IMR-90 (cell line): ENCODE data around the gene CNBD2. TPM values are rescaled to one million over a fixed set of nuclear protein-coding genes. Genes with fewer than 3 reads are reported as not detected.

Experiments used
- ATAC-seq: fragments of 200-7000 bp; cut with Tn5 transposase; 2 replicates; pipeline ENCODE4 v1.9.1; 2020; ENCODE audit warnings: low read depth, mild to moderate bottlenecking, moderate library complexity
- BruUV-seq: library from RNA; stranded (reverse); fragments of 400-500 nt; replicated peaks from 2 replicates; lab custom pipeline; 2021; lab: Mats Ljungman, UMichigan
- CTCF ChIA-PET: fragments of 300-600 bp; formaldehyde crosslinking; extraction: SDS; loops from one replicate; lab custom pipeline; 2021; ENCODE audit warnings: antibody characterized with exemption; lab: Yijun Ruan, JAX
- POLR2A ChIA-PET: fragments of 300-600 bp; sonication (Branson Sonifier 250); formaldehyde crosslinking; loops from one replicate; lab custom pipeline; 2022; ENCODE audit warnings: antibody characterized with exemption; ENCODE audit not compliant: unreplicated experiment; lab: Charles Lee
- DNase-seq: peaks from one replicate; pipeline ENCODE4 v3.0.0; 2013
- H2AFZ ChIP-seq: replicated peaks from 2 replicates; pipeline ENCODE3; 2013; ENCODE audit warnings: low read length, mild to moderate bottlenecking; ENCODE audit not compliant: poor library complexity
- H2AK5ac ChIP-seq: 2 replicates; pipeline ENCODE4 v1.6.1; 2013; ENCODE audit warnings: low read depth, low read length, inconsistent platforms
- H2AK9ac ChIP-seq: replicated peaks from 2 replicates; pipeline ENCODE3; 2013; ENCODE audit warnings: mild to moderate bottlenecking, low read depth, low read length, moderate library complexity; ENCODE audit not compliant: poor library complexity
- H2BK120ac ChIP-seq: 2 replicates; pipeline ENCODE4 v1.6.1; 2013; ENCODE audit warnings: low read depth, low read length, inconsistent platforms
- H2BK15ac ChIP-seq: 3 replicates; pipeline ENCODE4 v1.6.1; 2013; ENCODE audit warnings: low read depth, low read length, inconsistent platforms
- H2BK20ac ChIP-seq: 2 replicates; pipeline ENCODE4 v1.6.1; 2013; ENCODE audit warnings: low read depth, mild to moderate bottlenecking, inconsistent platforms, low read length, moderate library complexity
- H2BK5ac ChIP-seq: 2 replicates; pipeline ENCODE4 v1.6.1; 2013; ENCODE audit warnings: mild to moderate bottlenecking, low read depth, low read length, inconsistent platforms; ENCODE audit not compliant: poor library complexity, severe bottlenecking
- H3K14ac ChIP-seq: replicated peaks from 2 replicates; pipeline ENCODE4 v1.6.1; 2013; ENCODE audit warnings: low read depth, low read length, inconsistent platforms
- H3K18ac ChIP-seq: 2 replicates; pipeline ENCODE4 v1.6.1; 2013; ENCODE audit warnings: low read depth, low read length, control low read depth
- H3K23ac ChIP-seq: 2 replicates; pipeline ENCODE4 v1.6.1; 2013; ENCODE audit warnings: low read depth, low read length, inconsistent platforms
- H3K27ac ChIP-seq: 2 replicates; pipeline ENCODE4 v1.5.1; 2013; ENCODE audit warnings: mild to moderate bottlenecking, control low read depth, low read length; ENCODE audit not compliant: insufficient read depth
- H3K27me3 ChIP-seq: 2 replicates; pipeline ENCODE4 v1.6.1; 2013; ENCODE audit warnings: low read length; ENCODE audit not compliant: control insufficient read depth, insufficient read depth
- H3K36me3 ChIP-seq: 2 replicates; pipeline ENCODE4 v1.6.1; 2013; ENCODE audit warnings: low read length, mixed read lengths; ENCODE audit not compliant: control insufficient read depth, insufficient read depth
- H3K4ac ChIP-seq: 2 replicates; pipeline ENCODE4 v1.6.1; 2013; ENCODE audit warnings: low read depth, low read length, inconsistent platforms
- H3K4me1 ChIP-seq: 2 replicates; pipeline ENCODE4 v1.6.1; 2013; ENCODE audit warnings: low read length, mixed read lengths; ENCODE audit not compliant: control insufficient read depth, insufficient read depth
- H3K4me2 ChIP-seq: 2 replicates; pipeline ENCODE4 v1.6.1; 2013; ENCODE audit warnings: low read depth, mild to moderate bottlenecking, control low read depth, low read length, moderate library complexity
- H3K4me3 ChIP-seq: 2 replicates; pipeline ENCODE4 v1.5.1; 2013; ENCODE audit warnings: low read depth, mild to moderate bottlenecking, control low read depth, low read length, moderate library complexity; ENCODE audit not compliant: insufficient read depth
- H3K56ac ChIP-seq: 2 replicates; pipeline ENCODE4 v1.6.1; 2013; ENCODE audit warnings: low read length, inconsistent platforms; ENCODE audit not compliant: insufficient read depth; ENCODE audit errors: extremely low read depth
- H3K79me1 ChIP-seq, 2 experiments: 2 replicates each; pipeline ENCODE4 v1.6.1; 2013; ENCODE audit warnings: low read length in 2 of 2, inconsistent platforms in 1 of 2, low read depth in 1 of 2
- H3K9ac ChIP-seq: 2 replicates; pipeline ENCODE4 v1.6.1; 2013; ENCODE audit warnings: low read depth, low read length, control low read depth
- H3K9me1 ChIP-seq: 2 replicates; pipeline ENCODE4 v1.6.1; 2013; ENCODE audit warnings: low read length, inconsistent platforms; ENCODE audit not compliant: insufficient read depth
- H3K9me3 ChIP-seq: 2 replicates; pipeline ENCODE4 v1.6.1; 2013; ENCODE audit warnings: low read length; ENCODE audit not compliant: control insufficient read depth, insufficient read depth
- H4K20me1 ChIP-seq: 2 replicates; pipeline ENCODE4 v1.6.1; 2013; ENCODE audit warnings: low read length, inconsistent platforms; ENCODE audit not compliant: insufficient read depth
- H4K5ac ChIP-seq: 2 replicates; pipeline ENCODE4 v1.6.1; 2013; ENCODE audit warnings: mild to moderate bottlenecking, low read depth, low read length, control low read depth
- H4K8ac ChIP-seq, 2 experiments: 2 replicates each; pipeline ENCODE4 v1.6.1; 2013; ENCODE audit warnings: low read depth in 2 of 2, low read length in 2 of 2, control low read depth in 1 of 2, inconsistent platforms in 1 of 2
- H4K91ac ChIP-seq: 2 replicates; pipeline ENCODE4 v1.6.1; 2013; ENCODE audit warnings: low read depth, low read length, inconsistent platforms; ENCODE audit not compliant: insufficient read depth
- BHLHE40 ChIP-seq: fragments of 150-350 bp; IDR thresholded peaks from 2 replicates; pipeline ENCODE4 v1.6.1; 2016; ENCODE audit warnings: mild to moderate bottlenecking, low read depth, low read length
- CHD1 ChIP-seq: IDR thresholded peaks from 2 replicates; pipeline ENCODE4 v1.6.1; 2012; ENCODE audit warnings: low read depth, low read length, improper control_type of control experiment
- MAFK ChIP-seq: IDR thresholded peaks from 2 replicates; pipeline ENCODE4 v1.6.1; 2012; ENCODE audit warnings: low read depth, low read length, improper control_type of control experiment
- MAZ ChIP-seq: IDR thresholded peaks from 2 replicates; pipeline ENCODE4 v1.6.1; 2012; ENCODE audit warnings: low read depth, mild to moderate bottlenecking, low read length, improper control_type of control experiment, moderate library complexity, borderline replicate concordance
- MXI1 ChIP-seq: IDR thresholded peaks from 2 replicates; pipeline ENCODE4 v1.6.1; 2012; ENCODE audit warnings: low read depth, mild to moderate bottlenecking, low read length, moderate library complexity, borderline replicate concordance
- NFE2L2 ChIP-seq: fragments of 150-350 bp; IDR thresholded peaks from 2 replicates; pipeline ENCODE4 v1.6.1; 2016; ENCODE audit warnings: low read depth, mild to moderate bottlenecking, low read length
- RAD21 ChIP-seq: IDR thresholded peaks from 2 replicates; pipeline ENCODE4 v1.6.1; 2012; ENCODE audit warnings: low read length, improper control_type of control experiment
- RFX5 ChIP-seq: IDR thresholded peaks from 2 replicates; pipeline ENCODE4 v1.8.0; 2012; ENCODE audit warnings: low read depth, mild to moderate bottlenecking, low read length, moderate library complexity
- SMC3 ChIP-seq: fragments of 150-350 bp; IDR thresholded peaks from 2 replicates; pipeline ENCODE4 v1.6.1; 2016; ENCODE audit warnings: low read depth, mild to moderate bottlenecking, antibody characterized with exemption, low read length, moderate library complexity
- WGBS, 2 experiments: methylation state at CpG; one replicate each; pipeline versions ENCODE4 v1.1.5 to v1.1.7; 2013; ENCODE audit warnings: missing lambda C conversion rate in 2 of 2; ENCODE audit not compliant: insufficient read length in 1 of 2; ENCODE audit errors: extremely low coverage in 2 of 2; 5-methylcytosine and 5-hydroxymethylcytosine counted together
- dilution Hi-C: fragments of 300-500 bp; cut with HindIII; formaldehyde crosslinking; loops from one replicate; pipeline ENCODE4 v1.14.3; 2018; ENCODE audit warnings: low sequenced_read_pairs; ENCODE audit not compliant: unreplicated experiment
- in situ Hi-C: fragments of 300-500 bp; cut with MboI; formaldehyde crosslinking; loops from 3 replicates; pipeline ENCODE4 v1.14.3; 2019; ENCODE audit warnings: low sequenced_read_pairs, inconsistent platforms, mixed read lengths
- intact Hi-C: fragments of 100-400 bp; cut with micrococcal nuclease; formaldehyde crosslinking; loops from 2 replicates; pipeline ENCODE4 v1.10.0; 2022
- polyA plus RNA-seq, 3 experiments: library from polyadenylated mRNA; depleted of rRNA; stranded (reverse); fragments of >200 nt; gene quantifications; 2 replicates each; pipeline ENCODE4 v1.2.3, GENCODE V29; 2012; ENCODE audit warnings: low replicate concordance in 1 of 3
- total RNA-seq: library from RNA; depleted of rRNA; stranded (reverse); fragments of >200 nt; gene quantifications from 2 replicates; pipeline ENCODE4 v1.2.3, GENCODE V29; 2012
- TF ChIP-seq, protein P1 (sequence below): fragments of 150-350 bp; IDR thresholded peaks from 2 replicates; pipeline ENCODE4 v1.6.1; 2017; ENCODE audit warnings: mild to moderate bottlenecking, antibody characterized with exemption, low read length, low read depth

CNBD2 gene
- total and polyA plus RNA-seq, 2 of the 4 experiments (the other 2 are of a cell fraction), result 0.90 to 1.7 TPM

- TF ChIP-seq MXI1 (no peak), RFX5 (no peak)
Observed at GRCh38 chr20:36051318-36052116, 83.1 kb downstream of the CNBD2 start (continued).

DNA sequence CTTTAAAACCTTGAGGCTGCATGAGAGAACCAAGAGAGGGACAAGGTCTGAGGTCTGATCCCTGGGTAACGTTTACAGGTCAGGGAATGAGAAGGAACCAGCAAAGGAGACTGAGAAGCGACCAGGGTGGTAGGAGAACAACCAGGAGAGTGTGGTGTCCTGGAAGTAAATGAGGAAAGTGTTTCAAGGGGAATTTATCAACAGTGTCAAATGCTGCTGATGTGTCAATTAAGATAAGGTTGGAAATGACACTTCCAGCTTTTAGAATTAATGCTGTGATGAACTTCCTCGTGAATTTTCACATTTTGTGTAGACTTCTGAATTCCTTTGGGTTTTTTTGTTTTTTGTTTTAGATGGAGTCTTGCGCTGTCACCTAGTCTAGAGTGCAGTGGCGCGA lies 83.7 kb downstream of the CNBD2 start:
- Histone ChIP-seq H3K79me1 (peaks cover 0 to 10% of the 10 kb centered on the region in 2 experiments; a peak in 2 of 4 replicates), H3K23ac (no peak overlapping the region), H3K27me3 (no peaks in the 10 kb centered on the region; the same call in 1 of the 2 replicates), H4K91ac (no peak overlapping the region), H3K4me2 (no peak overlapping the region), H2AK5ac (no peak overlapping the region), H3K14ac (no peak overlapping the region), H3K4me1 (no peaks in the 10 kb centered on the region), H3K9me1 (peaks cover 7% of the 10 kb centered on the region; the same call in 1 of the 2 replicates), H3K36me3 (peaks cover 1% of the 10 kb centered on the region; the same call in 1 of the 2 replicates), H4K8ac (peak overlapping the region; percentile 94 to 97; a peak in 2 of 4 replicates), H2BK15ac (no peak overlapping the region), H3K56ac (no peak overlapping the region), H2BK20ac (no peak overlapping the region; the same call in 1 of the 2 replicates), H4K5ac (no peak overlapping the region), H3K18ac (no peak overlapping the region), H2AFZ (peak overlapping the region; percentile 36), H3K27ac (no peak overlapping the region), H2AK9ac (no peak overlapping the region), H4K20me1 (peaks cover 23% of the 10 kb centered on the region), H3K9me3 (no peaks in the 10 kb centered on the region), H2BK120ac (no peak overlapping the region), H2BK5ac (no peak overlapping the region), H3K4me3 (no peak overlapping the region), H3K9ac (no peak overlapping the region), H3K4ac (no peak overlapping the region)
- ATAC-seq (no peak), DNase-seq (no peak)
- 84% methylated on average over 3 of the region's 6 CpGs; no CpG with 5 or more reads in 1 of the 2 experiments for WGBS, 2 experiments
- in situ Hi-C loops (no loop called here), intact Hi-C loops (loop anchor here (5.0 kb wide), 1 partner anchor 60 kb away; no protein-coding TSS in a partner anchor), dilution Hi-C loops (no loop called here)
- no peak for TF ChIP-seq RAD21
- TF ChIP-seq BHLHE40, result no peak
- no peak for TF ChIP-seq MAFK
- TF ChIP-seq NFE2L2, result no peak
- TF ChIP-seq MAZ, result no peak
- TF ChIP-seq, protein P1, sequence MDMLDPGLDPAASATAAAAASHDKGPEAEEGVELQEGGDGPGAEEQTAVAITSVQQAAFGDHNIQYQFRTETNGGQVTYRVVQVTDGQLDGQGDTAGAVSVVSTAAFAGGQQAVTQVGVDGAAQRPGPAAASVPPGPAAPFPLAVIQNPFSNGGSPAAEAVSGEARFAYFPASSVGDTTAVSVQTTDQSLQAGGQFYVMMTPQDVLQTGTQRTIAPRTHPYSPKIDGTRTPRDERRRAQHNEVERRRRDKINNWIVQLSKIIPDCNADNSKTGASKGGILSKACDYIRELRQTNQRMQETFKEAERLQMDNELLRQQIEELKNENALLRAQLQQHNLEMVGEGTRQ, result no peak
- TF ChIP-seq MXI1, result no peak
- no peak for TF ChIP-seq SMC3
- TF ChIP-seq CHD1, result no peak
- ChIA-PET POLR2A (no interaction called here), CTCF (no interaction called here)
- no TSS peak for BruUV-seq
